ENCODE data around the gene MEGF8. TPM values are rescaled to one million over a fixed set of nuclear protein-coding genes. Genes with fewer than 3 reads are reported as not detected.
A peak's percentile ranks its signal among the peaks of the same experiment; 100 is the strongest.

MEGF8 gene
- total and polyA plus RNA-seq, 9 of the 15 experiments (the other 6 are each of a cell fraction or from before 2014, with no cell fraction given), result 0.28 to 13.1 (median 3.0) TPM

GRCh38 chr19:42279902-42280814, 45.3 kb upstream of the MEGF8 start (continued):
- TF ChIP-seq, protein P1, sequence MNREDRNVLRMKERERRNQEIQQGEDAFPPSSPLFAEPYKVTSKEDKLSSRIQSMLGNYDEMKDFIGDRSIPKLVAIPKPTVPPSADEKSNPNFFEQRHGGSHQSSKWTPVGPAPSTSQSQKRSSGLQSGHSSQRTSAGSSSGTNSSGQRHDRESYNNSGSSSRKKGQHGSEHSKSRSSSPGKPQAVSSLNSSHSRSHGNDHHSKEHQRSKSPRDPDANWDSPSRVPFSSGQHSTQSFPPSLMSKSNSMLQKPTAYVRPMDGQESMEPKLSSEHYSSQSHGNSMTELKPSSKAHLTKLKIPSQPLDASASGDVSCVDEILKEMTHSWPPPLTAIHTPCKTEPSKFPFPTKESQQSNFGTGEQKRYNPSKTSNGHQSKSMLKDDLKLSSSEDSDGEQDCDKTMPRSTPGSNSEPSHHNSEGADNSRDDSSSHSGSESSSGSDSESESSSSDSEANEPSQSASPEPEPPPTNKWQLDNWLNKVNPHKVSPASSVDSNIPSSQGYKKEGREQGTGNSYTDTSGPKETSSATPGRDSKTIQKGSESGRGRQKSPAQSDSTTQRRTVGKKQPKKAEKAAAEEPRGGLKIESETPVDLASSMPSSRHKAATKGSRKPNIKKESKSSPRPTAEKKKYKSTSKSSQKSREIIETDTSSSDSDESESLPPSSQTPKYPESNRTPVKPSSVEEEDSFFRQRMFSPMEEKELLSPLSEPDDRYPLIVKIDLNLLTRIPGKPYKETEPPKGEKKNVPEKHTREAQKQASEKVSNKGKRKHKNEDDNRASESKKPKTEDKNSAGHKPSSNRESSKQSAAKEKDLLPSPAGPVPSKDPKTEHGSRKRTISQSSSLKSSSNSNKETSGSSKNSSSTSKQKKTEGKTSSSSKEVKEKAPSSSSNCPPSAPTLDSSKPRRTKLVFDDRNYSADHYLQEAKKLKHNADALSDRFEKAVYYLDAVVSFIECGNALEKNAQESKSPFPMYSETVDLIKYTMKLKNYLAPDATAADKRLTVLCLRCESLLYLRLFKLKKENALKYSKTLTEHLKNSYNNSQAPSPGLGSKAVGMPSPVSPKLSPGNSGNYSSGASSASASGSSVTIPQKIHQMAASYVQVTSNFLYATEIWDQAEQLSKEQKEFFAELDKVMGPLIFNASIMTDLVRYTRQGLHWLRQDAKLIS (CRISPR knock-in tag; IDR thresholded peaks at IDR 0.05), result 0 out of 2 replicates have a peak, but pooled peaks have one; percentile 58
- peak; percentile 74; the same call in 1 of the 2 replicates for TF ChIP-seq MBD2 (IDR thresholded peaks at IDR 0.05; ENCODE audit: borderline replicate concordance, low read depth)
- TF ChIP-seq TAF1 (IDR thresholded peaks at IDR 0.05; ENCODE audit: control insufficient read depth, extremely low read depth, insufficient read depth, low read length, severe bottlenecking), result peak; percentile 37
- TF ChIP-seq ZNF143 (CRISPR knock-in tag; IDR thresholded peaks at IDR 0.05), result peak; percentile 27; the same call in 1 of the 2 replicates
- 0 out of 2 replicates have a peak, but pooled peaks have one; percentile 35 for TF ChIP-seq CREB3L1 (IDR thresholded peaks at IDR 0.05; ENCODE audit: borderline replicate concordance, low read depth)
- TF ChIP-seq PKNOX1 (IDR thresholded peaks at IDR 0.05), result 0 out of 2 replicates have a peak, but pooled peaks have one; percentile 6
- TF ChIP-seq ZBTB7A (IDR thresholded peaks at IDR 0.05; ENCODE audit: borderline replicate concordance, control insufficient read depth, low read depth, low read length), result peak; percentile 99
- 0 out of 2 replicates have a peak, but pooled peaks have one; percentile 13 for TF ChIP-seq ZNF830 (CRISPR knock-in tag; IDR thresholded peaks at IDR 0.05)
- TF ChIP-seq GATAD2A (IDR thresholded peaks at IDR 0.05), result peak; percentile 91; the same call in 1 of the 2 replicates
- no peak for TF ChIP-seq ZNF436 (CRISPR knock-in tag; IDR thresholded peaks at IDR 0.05)
- TF ChIP-seq TFAP4 (CRISPR knock-in tag; IDR thresholded peaks at IDR 0.05; ENCODE audit: borderline replicate concordance), result peak; percentile 88
- TF ChIP-seq ELF4 (CRISPR knock-in tag; IDR thresholded peaks at IDR 0.05), result no peak
- no peak for TF ChIP-seq ZC3H11A (IDR thresholded peaks at IDR 0.05; ENCODE audit: low read depth, low read length)
- peak; percentile 45; the same call in 1 of the 2 replicates for TF ChIP-seq SP1 (CRISPR knock-in tag; IDR thresholded peaks at IDR 0.05)
- no peak for TF ChIP-seq TEAD4 (IDR thresholded peaks at IDR 0.05; ENCODE audit: low read length)
- TF ChIP-seq TEAD4 (CRISPR knock-in tag; IDR thresholded peaks at IDR 0.05; ENCODE audit: borderline replicate concordance), result no peak
- TF ChIP-seq OTX1 (CRISPR knock-in tag; IDR thresholded peaks at IDR 0.05), result no peak
- TF ChIP-seq SAFB (IDR thresholded peaks at IDR 0.05; ENCODE audit: borderline replicate concordance, low read depth, low read length), result peak; percentile 82
- no peak for TF ChIP-seq RBM14 (IDR thresholded peaks at IDR 0.05; ENCODE audit: borderline replicate concordance, insufficient read depth, low read depth, low read length)

All from K562 (cell line).